Erythroblast (primary cell): ENCODE data around the gene MAN2A1.

Experiments used
- GATA1 ChIP-seq: IDR thresholded peaks from 2 replicates; pipeline ENCODE4 v1.6.1; 2011; ENCODE audit warnings: low read depth, mild to moderate bottlenecking, control low read depth, low read length, moderate library complexity
- POLR2A ChIP-seq: IDR thresholded peaks from 2 replicates; pipeline ENCODE4 v1.6.1; 2011; ENCODE audit warnings: mild to moderate bottlenecking, low read length

DNA sequence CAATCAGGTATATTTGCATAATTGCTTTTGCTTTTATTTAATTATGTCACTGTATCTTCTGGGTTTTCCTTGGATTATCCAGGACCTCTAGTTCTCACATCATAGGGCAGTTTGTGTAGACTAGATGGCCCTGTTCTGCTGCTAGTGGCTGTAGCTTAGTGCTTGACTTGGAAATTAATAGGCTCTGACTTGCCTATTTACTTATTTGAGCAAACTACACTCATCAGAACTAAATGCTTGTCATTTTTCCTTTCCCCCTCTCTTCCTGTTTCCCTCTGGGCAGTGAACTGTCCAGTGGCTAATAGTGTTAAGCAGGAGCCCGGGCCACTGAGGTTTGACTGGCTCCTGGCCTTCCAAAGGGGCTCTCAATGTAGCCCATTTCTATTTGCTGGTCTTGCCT is 135.7 kb downstream of the MAN2A1 start:
- TF ChIP-seq POLR2A, result no peak
- TF ChIP-seq GATA1, result no peak
